ENCODE results near the gene CTIF.

Gene CTIF

DNA sequence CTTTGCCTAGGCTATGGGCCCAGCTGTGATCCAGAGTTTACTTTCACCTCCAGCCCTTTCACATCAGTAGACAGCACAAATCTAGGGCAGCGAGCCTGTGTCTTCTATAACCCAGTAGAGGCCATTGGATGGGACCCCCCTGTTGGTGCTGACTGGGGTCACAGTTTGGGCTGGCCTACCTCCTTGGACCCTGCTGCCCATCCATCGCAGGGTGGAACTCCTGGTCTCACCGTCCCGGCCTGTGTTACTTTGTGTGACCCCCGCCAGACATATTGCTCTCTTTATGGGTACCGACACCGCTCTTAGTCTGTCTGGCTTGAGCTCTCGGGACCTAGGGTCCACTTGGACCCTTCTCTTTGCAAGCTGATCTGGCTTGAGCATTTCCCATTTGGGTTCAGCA is 157.4 kb downstream of the CTIF start:
- H3K9me3 ChIP-seq (ENCODE audit: control insufficient read depth, insufficient read depth, low read length): no peaks in the 10 kb centered on the region
- no peak for DNase-seq (ENCODE audit: low read depth, low spot score)
- no peaks in the 10 kb centered on the region for H3K27me3 ChIP-seq (ENCODE audit: control insufficient read depth, insufficient read depth, low read length)
- H3K4me3 ChIP-seq (ENCODE audit: low read length): no peak overlapping the region
- no peaks in the 10 kb centered on the region for H3K4me1 ChIP-seq (ENCODE audit: control insufficient read depth, insufficient read depth, low read length)
- H3K27ac ChIP-seq (ENCODE audit: low read length): no peak overlapping the region
- WGBS (ENCODE audit: insufficient coverage, insufficient read length): no CpG with 5 or more reads among the region's 8 CpGs
- no peaks in the 10 kb centered on the region for H3K36me3 ChIP-seq (ENCODE audit: control insufficient read depth, insufficient read depth, low read length)

DNA sequence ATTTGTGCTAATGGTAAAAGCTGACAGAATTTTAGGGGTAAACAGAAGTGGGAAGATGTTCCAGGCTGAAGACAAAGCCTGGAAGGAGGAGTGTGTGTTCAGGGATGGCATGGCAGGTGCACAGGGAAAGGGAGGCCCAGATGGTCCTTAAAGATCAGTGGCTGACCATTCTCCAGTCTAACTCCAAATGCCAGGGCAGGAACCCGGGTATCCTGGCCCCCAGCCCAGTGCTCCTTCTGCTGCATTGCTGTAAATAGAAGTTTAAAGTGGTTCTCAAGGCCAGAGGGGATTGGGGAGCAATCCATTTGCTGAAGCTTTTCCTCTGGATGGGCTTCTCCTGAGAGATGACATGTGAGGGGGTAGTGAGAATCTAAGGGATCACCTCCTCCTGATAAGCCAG is 158.6 kb downstream of the CTIF start:
- H3K27me3 ChIP-seq (ENCODE audit: control insufficient read depth, insufficient read depth, low read length): no peaks in the 10 kb centered on the region
- WGBS (ENCODE audit: insufficient coverage, insufficient read length): no CpG with 5 or more reads among the region's 1 CpG
- H3K4me1 ChIP-seq (ENCODE audit: control insufficient read depth, insufficient read depth, low read length): no peaks in the 10 kb centered on the region
- no peak overlapping the region for H3K4me3 ChIP-seq (ENCODE audit: low read length)
- no peaks in the 10 kb centered on the region for H3K36me3 ChIP-seq (ENCODE audit: control insufficient read depth, insufficient read depth, low read length)
- H3K27ac ChIP-seq (ENCODE audit: low read length): no peak overlapping the region
- no peaks in the 10 kb centered on the region for H3K9me3 ChIP-seq (ENCODE audit: control insufficient read depth, insufficient read depth, low read length)
- DNase-seq (ENCODE audit: low read depth, low spot score): no peak

DNA sequence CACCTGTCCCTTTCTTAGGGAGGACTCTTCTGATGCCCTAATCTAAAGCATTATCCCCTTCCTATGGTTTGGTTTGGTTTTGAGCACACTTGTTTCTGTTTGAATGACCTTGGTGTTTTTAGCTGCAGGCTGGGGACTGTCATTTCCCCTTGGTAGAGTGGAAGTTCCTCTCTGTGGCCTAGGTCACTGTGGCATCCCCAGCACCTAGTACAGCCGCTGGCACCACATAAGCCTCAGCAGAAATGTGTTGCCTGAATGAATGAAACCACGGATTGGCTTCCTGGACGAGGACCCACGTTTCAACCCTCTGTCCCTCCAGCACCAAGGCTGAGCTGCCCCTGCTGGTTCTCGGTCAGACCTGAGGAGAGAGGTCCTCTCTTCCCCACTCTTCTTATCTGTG is 159.9 kb downstream of the CTIF start:
- WGBS (ENCODE audit: insufficient coverage, insufficient read length): no CpG with 5 or more reads among the region's 5 CpGs
- H3K4me3 ChIP-seq (ENCODE audit: low read length): no peak overlapping the region

DNA sequence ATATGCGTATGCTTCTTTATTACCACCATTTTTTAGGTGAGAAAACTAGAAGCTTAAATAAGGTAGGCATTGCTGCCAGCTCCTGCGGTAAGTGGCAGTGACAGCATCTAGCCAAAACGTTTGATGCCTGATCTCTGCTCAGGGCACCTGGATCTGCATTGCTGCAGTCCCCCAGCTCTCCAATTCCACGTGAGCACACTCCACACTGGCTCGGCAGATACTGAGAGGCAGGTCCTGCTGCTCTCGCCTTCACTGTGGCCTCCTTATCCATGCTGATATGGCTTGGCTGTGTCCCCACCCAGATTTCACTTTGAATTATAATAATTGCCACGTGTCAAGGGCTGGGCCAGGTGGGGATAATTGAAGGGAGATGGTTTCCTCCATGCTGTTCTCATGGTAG is 160.9 kb downstream of the CTIF start:
- H3K27ac ChIP-seq (ENCODE audit: low read length): no peak overlapping the region
- WGBS (ENCODE audit: insufficient coverage, insufficient read length): no CpG with 5 or more reads among the region's 7 CpGs
- no peak overlapping the region for H3K4me3 ChIP-seq (ENCODE audit: low read length)
- no peaks in the 10 kb centered on the region for H3K4me1 ChIP-seq (ENCODE audit: control insufficient read depth, insufficient read depth, low read length)
- no peaks in the 10 kb centered on the region for H3K27me3 ChIP-seq (ENCODE audit: control insufficient read depth, insufficient read depth, low read length)
- no peak for DNase-seq (ENCODE audit: low read depth, low spot score)
- H3K36me3 ChIP-seq (ENCODE audit: control insufficient read depth, insufficient read depth, low read length): no peaks in the 10 kb centered on the region
- no peaks in the 10 kb centered on the region for H3K9me3 ChIP-seq (ENCODE audit: control insufficient read depth, insufficient read depth, low read length)

More for the DNA sequence above, 159.9 kb downstream of the CTIF start:
- H3K36me3 ChIP-seq (ENCODE audit: control insufficient read depth, insufficient read depth, low read length): no peaks in the 10 kb centered on the region
- no peak overlapping the region for H3K27ac ChIP-seq (ENCODE audit: low read length)
- no peaks in the 10 kb centered on the region for H3K4me1 ChIP-seq (ENCODE audit: control insufficient read depth, insufficient read depth, low read length)
- no peaks in the 10 kb centered on the region for H3K27me3 ChIP-seq (ENCODE audit: control insufficient read depth, insufficient read depth, low read length)
- DNase-seq (ENCODE audit: low read depth, low spot score): no peak
- no peaks in the 10 kb centered on the region for H3K9me3 ChIP-seq (ENCODE audit: control insufficient read depth, insufficient read depth, low read length)

DNA sequence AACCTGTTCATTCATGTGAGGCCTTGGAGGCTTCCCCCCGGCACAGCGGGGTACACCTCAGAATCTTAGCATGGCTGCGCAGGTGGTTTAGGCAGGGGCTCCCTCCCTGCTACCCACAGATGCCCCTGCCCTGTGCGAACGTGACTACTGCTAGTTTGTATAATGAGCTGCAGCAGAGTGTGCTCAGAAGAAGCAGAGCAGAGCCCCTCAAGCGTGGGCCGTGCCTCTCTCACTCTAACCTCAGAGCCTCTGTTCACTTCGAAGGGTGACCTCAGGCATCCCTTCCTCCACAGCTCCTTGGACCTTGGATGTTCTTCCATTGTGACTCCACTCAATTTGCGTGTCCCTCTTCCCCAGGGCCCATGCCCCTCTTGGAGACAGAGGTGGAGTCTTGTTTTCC is 161.6 kb downstream of the CTIF start:
- no peaks in the 10 kb centered on the region for H3K27me3 ChIP-seq (ENCODE audit: control insufficient read depth, insufficient read depth, low read length)
- no peaks in the 10 kb centered on the region for H3K9me3 ChIP-seq (ENCODE audit: control insufficient read depth, insufficient read depth, low read length)
- WGBS (ENCODE audit: insufficient coverage, insufficient read length): no CpG with 5 or more reads among the region's 9 CpGs
- DNase-seq (ENCODE audit: low read depth, low spot score): no peak
- H3K4me3 ChIP-seq (ENCODE audit: low read length): no peak overlapping the region
- H3K36me3 ChIP-seq (ENCODE audit: control insufficient read depth, insufficient read depth, low read length): no peaks in the 10 kb centered on the region
- H3K4me1 ChIP-seq (ENCODE audit: control insufficient read depth, insufficient read depth, low read length): no peaks in the 10 kb centered on the region
- no peak overlapping the region for H3K27ac ChIP-seq (ENCODE audit: low read length)

DNA sequence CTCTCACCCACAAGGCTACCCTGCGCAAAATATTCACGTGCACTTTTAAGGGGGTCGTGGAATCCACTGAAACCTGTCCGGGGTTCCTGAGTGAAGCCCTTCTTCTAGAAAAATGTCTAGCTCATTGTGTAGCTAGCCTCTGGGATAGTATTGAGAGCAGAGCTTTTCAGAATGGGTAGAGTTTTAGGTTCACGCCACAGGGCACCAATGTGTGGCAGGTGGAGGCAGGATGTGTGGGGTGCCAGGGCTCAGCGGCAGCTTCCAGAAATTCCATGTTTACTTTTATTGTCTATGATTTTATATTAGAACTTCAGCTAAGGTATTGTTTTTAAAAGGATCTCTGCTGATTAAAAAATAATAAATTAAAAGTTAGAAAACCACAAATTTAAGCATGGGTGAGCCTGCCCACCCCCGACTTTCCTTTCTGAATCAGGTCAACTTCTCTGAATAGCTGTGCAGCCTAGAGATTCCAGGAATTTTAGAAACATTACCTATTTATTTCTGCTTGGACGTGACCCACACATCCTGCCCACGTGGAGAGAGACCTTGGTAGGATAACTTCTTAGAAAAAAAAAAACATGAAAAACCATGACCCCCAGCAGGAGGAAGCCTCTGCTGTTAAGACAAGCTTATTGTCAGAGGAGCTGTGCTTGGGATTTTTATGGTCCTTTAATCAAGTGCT is 163.7 kb downstream of the CTIF start:
- no peak overlapping the region for H3K4me3 ChIP-seq (ENCODE audit: low read length)
- no peak overlapping the region for H3K27ac ChIP-seq (ENCODE audit: low read length)
- no peaks in the 10 kb centered on the region for H3K36me3 ChIP-seq (ENCODE audit: control insufficient read depth, insufficient read depth, low read length)
- H3K9me3 ChIP-seq (ENCODE audit: control insufficient read depth, insufficient read depth, low read length): no peaks in the 10 kb centered on the region
- DNase-seq (ENCODE audit: low read depth, low spot score): no peak
- WGBS (ENCODE audit: insufficient coverage, insufficient read length): no CpG with 5 or more reads among the region's 9 CpGs
- no peaks in the 10 kb centered on the region for H3K4me1 ChIP-seq (ENCODE audit: control insufficient read depth, insufficient read depth, low read length)
- H3K27me3 ChIP-seq (ENCODE audit: control insufficient read depth, insufficient read depth, low read length): no peaks in the 10 kb centered on the region

DNA sequence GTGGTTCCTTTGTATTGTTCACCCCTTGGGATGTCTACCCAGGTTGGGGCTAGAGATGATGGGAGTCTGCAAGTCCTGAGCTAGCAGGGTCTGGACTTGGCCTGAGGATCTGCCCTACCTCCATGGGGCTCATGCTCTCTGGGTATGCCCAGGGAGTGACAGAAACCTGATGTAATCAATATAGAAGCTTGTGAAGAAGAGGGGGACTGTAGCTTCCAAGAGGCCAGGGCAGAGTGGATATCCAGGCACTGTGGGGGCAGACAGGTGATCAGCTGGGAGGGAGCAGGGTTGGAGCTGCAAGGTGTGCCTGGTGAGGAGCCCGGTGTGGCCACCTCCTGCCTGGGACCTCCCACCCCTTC is 164.2 kb downstream of the CTIF start:
- no peak overlapping the region for H3K27ac ChIP-seq (ENCODE audit: low read length)
- no CpG with 5 or more reads among the region's 1 CpG for WGBS (ENCODE audit: insufficient coverage, insufficient read length)
- no peak overlapping the region for H3K4me3 ChIP-seq (ENCODE audit: low read length)
- no peaks in the 10 kb centered on the region for H3K36me3 ChIP-seq (ENCODE audit: control insufficient read depth, insufficient read depth, low read length)
- H3K4me1 ChIP-seq (ENCODE audit: control insufficient read depth, insufficient read depth, low read length): no peaks in the 10 kb centered on the region
- H3K9me3 ChIP-seq (ENCODE audit: control insufficient read depth, insufficient read depth, low read length): no peaks in the 10 kb centered on the region
- DNase-seq (ENCODE audit: low read depth, low spot score): no peak
- no peaks in the 10 kb centered on the region for H3K27me3 ChIP-seq (ENCODE audit: control insufficient read depth, insufficient read depth, low read length)

DNA sequence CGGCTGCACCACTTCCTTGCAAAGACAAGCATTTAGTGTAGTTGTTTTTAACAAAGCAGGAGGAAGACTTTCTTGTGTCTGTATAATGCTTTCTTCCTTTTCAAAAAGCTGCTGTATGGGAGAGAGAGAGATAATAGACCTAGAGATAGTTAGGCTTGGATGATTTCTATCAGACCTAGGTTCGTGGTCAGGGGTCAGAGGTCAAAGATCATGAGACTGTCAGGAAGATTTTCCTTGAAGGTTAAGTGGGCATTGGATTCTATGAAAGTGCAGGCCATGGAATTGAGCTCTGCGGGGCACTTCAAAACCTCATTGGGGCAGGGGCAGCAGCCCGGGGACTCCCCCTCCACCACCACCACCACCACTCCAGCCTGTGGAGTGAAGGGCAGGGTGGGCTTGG is 164.6 kb downstream of the CTIF start:
- Histone ChIP-seq H3K9me3 (ENCODE audit: control insufficient read depth, insufficient read depth, low read length) (no peaks in the 10 kb centered on the region), H3K27me3 (ENCODE audit: control insufficient read depth, insufficient read depth, low read length) (no peaks in the 10 kb centered on the region), H3K4me1 (ENCODE audit: control insufficient read depth, insufficient read depth, low read length) (no peaks in the 10 kb centered on the region), H3K36me3 (ENCODE audit: control insufficient read depth, insufficient read depth, low read length) (no peaks in the 10 kb centered on the region), H3K4me3 (ENCODE audit: low read length) (no peak overlapping the region), H3K27ac (ENCODE audit: low read length) (no peak overlapping the region)
- DNase-seq (ENCODE audit: low read depth, low spot score): no peak
- WGBS (ENCODE audit: insufficient coverage, insufficient read length): no CpG with 5 or more reads among the region's 4 CpGs

DNA sequence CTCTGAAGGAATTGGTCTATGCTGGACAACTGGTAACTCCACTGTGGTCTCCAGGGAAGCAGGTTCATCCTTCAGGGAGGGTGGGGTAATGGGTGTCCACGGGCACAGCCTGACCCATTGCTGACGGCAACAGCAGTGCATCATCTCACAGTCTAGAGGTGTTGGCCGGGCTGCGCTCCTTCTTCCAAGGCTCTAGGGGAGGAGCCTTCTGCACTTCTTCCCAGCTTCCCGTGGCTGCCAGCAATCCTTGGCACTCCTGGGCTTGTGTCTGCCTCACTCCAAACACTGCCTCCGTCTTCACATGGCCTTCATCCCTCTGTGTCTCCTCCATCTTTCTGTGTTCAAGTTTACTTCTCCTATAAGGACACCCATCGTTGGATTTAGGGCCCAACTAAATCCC is 166.2 kb downstream of the CTIF start:
- H3K36me3 ChIP-seq (ENCODE audit: control insufficient read depth, insufficient read depth, low read length): no peaks in the 10 kb centered on the region
- no peaks in the 10 kb centered on the region for H3K27me3 ChIP-seq (ENCODE audit: control insufficient read depth, insufficient read depth, low read length)
- no peak for DNase-seq (ENCODE audit: low read depth, low spot score)
- WGBS (ENCODE audit: insufficient coverage, insufficient read length): no CpG with 5 or more reads among the region's 7 CpGs
- H3K27ac ChIP-seq (ENCODE audit: low read length): no peak overlapping the region
- H3K4me3 ChIP-seq (ENCODE audit: low read length): no peak overlapping the region
- H3K4me1 ChIP-seq (ENCODE audit: control insufficient read depth, insufficient read depth, low read length): peaks cover under 1% of the 10 kb centered on the region; the same call in 1 of the 2 replicates
- H3K9me3 ChIP-seq (ENCODE audit: control insufficient read depth, insufficient read depth, low read length): no peaks in the 10 kb centered on the region

DNA sequence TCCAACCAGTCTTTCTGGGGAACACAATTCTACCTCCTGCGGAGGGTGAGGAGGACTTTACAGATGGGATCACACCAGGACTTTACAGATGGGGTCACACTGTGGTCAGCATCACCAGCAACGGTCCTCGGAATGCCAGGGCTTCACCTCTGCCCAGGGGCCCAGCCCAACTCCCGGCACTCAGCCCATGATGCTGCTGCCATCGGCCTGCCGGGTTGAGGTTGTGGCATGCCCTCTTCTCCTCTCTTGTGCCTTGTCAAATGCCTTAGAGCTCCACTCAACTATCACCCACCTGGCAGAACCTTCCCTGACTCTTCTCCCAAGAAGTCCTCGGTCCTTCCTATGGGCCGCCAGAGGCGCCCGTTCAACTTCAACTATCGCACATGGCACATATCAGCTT is 166.7 kb downstream of the CTIF start:
- DNase-seq (ENCODE audit: low read depth, low spot score): no peak
- no peaks in the 10 kb centered on the region for H3K27me3 ChIP-seq (ENCODE audit: control insufficient read depth, insufficient read depth, low read length)
- H3K4me1 ChIP-seq (ENCODE audit: control insufficient read depth, insufficient read depth, low read length): peaks cover 3% of the 10 kb centered on the region; the same call in 1 of the 2 replicates
- no CpG with 5 or more reads among the region's 11 CpGs for WGBS (ENCODE audit: insufficient coverage, insufficient read length)
- H3K36me3 ChIP-seq (ENCODE audit: control insufficient read depth, insufficient read depth, low read length): no peaks in the 10 kb centered on the region
- H3K27ac ChIP-seq (ENCODE audit: low read length): no peak overlapping the region
- H3K9me3 ChIP-seq (ENCODE audit: control insufficient read depth, insufficient read depth, low read length): no peaks in the 10 kb centered on the region
- H3K4me3 ChIP-seq (ENCODE audit: low read length): no peak overlapping the region

DNA sequence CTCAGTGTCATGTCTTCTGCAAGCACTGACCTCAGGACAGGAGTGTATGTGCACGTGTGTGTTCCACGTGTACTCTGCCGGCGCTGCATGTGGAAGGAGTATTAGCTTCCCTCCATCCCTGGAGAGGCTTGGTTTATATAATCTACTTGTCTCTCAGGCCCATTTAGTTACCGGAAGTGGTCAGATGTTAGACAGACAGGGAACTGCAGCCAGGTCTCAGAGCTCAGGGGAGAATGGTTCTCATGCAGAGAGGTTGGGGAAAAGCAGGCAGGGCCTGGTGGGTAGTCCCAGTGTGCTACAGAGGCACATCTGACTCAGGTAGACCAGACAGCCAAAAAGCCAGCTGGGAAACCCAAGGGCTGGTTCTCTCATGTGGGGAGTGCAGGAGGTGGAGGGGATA is 167.9 kb downstream of the CTIF start:
- H3K36me3 ChIP-seq (ENCODE audit: control insufficient read depth, insufficient read depth, low read length): no peaks in the 10 kb centered on the region
- WGBS (ENCODE audit: insufficient coverage, insufficient read length): no CpG with 5 or more reads among the region's 5 CpGs
- DNase-seq (ENCODE audit: low read depth, low spot score): no peak
- H3K4me1 ChIP-seq (ENCODE audit: control insufficient read depth, insufficient read depth, low read length): peaks cover 3% of the 10 kb centered on the region; the same call in 1 of the 2 replicates
- no peak overlapping the region for H3K27ac ChIP-seq (ENCODE audit: low read length)
- no peaks in the 10 kb centered on the region for H3K9me3 ChIP-seq (ENCODE audit: control insufficient read depth, insufficient read depth, low read length)
- H3K4me3 ChIP-seq (ENCODE audit: low read length): no peak overlapping the region
- H3K27me3 ChIP-seq (ENCODE audit: control insufficient read depth, insufficient read depth, low read length): no peaks in the 10 kb centered on the region

All from iPS DF 6.9 (cell line).